HL-60 (cell line): ENCODE results near the gene NKAIN4.

Experiments
- CTCF ChIP-seq: IDR thresholded peaks from one replicate; pipeline ENCODE4 v1.5.1; 2011; ENCODE audit warnings: low read length, control low read depth, inconsistent platforms; ENCODE audit not compliant: insufficient read depth
- POLR2AphosphoS5 ChIP-seq: IDR thresholded peaks from 2 replicates; pipeline ENCODE4 v1.6.1; 2012; ENCODE audit warnings: low read depth

DNA sequence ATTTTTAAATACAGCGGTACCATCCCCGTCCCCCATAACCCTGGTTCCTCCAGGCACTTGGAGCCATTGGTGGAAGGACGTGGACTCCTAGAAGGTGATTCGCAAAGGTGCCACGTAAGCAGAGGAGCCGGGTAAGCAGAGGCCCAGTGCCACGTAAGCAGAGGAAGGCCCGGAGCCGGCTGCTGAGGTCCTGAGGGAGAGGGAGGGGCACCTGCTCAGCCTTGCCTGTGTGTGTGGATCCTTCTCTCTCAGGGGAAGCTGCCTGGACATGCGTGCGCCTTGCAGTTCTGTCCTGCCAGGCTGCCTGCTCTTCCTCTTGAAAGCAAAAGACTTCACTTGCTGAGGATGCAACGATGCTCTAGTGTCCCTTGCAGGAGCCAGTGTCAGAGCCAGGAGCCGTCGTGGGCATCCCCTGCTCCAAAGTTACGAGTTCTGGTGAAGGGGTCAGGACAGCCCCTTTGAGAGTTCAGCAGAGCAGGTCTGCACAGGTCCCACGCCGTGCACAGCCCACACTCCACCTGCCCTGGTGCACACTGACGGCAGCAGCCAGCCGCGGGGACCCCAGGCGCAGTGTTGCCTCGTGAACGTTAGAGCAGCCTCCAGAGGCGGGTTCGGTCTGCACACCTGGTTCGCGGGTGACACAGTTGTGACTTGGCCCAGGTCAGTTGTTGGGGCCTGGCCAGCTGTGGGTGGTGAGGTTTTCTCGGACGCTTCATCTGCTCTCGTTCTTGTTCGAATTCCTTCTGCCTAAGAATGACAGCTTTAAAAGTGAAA, 1.9 kb upstream of the NKAIN4 start:
- TF ChIP-seq CTCF (no peak), POLR2AphosphoS5 (no peak)
